ENCODE data around the gene SRSF1.

Gene SRSF1

GRCh38 chr17:58020401-58020800 lies 13.4 kb upstream of the SRSF1 start:
- Histone ChIP-seq H3K4me3 (no peak overlapping the region), H3K27ac (no peak overlapping the region)

DNA sequence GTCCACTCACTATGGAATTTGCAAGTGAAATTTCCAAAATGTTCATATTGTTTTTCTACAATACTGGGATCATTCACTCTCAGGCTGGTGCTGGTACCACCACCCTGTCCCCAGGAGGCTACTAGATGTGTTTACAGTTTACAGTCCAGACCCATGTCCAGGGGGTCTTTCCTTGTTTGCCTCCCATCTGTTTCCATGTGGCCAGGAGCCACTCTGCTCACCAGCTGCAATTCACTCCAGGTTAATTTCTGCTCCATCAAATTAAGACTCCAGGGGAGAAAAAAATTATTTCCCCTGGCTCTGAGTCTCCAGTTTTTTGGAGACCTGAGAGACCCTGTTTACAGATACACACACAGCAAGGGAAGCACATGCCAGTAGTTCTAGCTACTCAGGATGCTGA lies 12.5 kb upstream of the SRSF1 start:
- H3K4me3 ChIP-seq, result no peak overlapping the region
- H3K27ac ChIP-seq, result no peak overlapping the region

- H3K27ac ChIP-seq, result no peak overlapping the region
- no peak overlapping the region for H3K4me3 ChIP-seq
Measured at GRCh38 chr17:58019039-58019438, 12.0 kb upstream of the SRSF1 start.

DNA sequence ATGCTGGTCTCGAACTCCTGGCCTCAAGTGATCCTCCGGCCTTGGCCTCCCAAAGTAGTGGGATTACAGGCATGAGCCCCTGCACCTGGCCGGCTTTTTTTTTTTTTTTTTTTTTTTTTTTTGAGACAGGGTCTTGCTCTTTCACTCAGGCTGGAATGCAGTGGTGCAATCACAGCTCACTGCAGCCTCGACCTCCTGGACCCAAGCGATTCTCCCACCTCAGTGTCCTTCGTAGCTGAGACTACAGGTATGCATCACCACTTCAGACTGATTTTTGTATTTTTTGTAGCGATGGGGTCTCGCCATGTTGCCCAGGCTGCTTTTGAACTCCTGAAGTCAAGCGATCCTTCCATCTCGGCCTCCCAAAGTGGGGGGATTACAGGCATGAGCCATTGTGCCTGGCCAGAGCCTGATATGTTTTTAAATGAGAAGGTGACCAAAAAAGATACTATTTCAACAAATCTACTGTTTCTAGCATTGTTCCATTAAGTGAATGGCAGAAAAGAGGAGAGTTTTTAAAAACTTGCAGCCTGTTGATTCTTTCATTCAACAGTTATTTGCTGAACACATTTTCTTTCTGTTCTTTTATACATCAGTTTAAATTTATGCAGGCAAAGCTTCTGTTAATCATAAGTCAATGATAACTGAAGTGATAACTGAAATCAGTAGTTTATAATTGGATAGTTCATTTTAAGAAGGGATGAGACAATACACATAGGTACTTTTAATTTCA lies 3.2 kb upstream of the SRSF1 start:
- H3K4me3 ChIP-seq, result no peak overlapping the region
- H3K27ac ChIP-seq, result no peak overlapping the region

- peak overlapping the region; percentile 79 to 98 (median 92) for H3K4me3 ChIP-seq
- peak overlapping the region in 20 of 21 experiments; percentile 4 to 98 (median 97) for H3K27ac ChIP-seq
Measured at GRCh38 chr17:58007781-58008706, 998 bp upstream of the SRSF1 start.

DNA sequence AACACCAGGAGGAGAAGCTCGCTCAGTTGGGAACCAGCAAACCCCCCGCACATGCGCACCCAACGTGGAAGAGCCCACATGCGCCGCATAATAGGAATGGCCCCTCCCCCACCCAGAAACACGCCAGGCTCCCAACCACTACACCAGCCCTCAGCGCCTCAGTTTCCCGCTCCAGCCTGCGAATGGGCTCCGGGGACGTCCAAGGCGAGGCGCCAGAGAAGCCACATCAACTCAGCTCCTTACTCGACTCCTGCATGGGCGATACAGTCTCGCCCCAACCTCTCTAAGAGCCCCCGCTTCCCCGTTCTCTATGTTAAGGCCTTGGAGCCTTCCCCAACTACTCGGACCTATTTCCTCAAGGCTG lies 504 bp downstream of the SRSF1 start:
- Histone ChIP-seq H3K27ac (peak overlapping the region; percentile 67 to 98 (median 97)), H3K4me3 (peak overlapping the region; percentile 79 to 98 (median 92))

DNA sequence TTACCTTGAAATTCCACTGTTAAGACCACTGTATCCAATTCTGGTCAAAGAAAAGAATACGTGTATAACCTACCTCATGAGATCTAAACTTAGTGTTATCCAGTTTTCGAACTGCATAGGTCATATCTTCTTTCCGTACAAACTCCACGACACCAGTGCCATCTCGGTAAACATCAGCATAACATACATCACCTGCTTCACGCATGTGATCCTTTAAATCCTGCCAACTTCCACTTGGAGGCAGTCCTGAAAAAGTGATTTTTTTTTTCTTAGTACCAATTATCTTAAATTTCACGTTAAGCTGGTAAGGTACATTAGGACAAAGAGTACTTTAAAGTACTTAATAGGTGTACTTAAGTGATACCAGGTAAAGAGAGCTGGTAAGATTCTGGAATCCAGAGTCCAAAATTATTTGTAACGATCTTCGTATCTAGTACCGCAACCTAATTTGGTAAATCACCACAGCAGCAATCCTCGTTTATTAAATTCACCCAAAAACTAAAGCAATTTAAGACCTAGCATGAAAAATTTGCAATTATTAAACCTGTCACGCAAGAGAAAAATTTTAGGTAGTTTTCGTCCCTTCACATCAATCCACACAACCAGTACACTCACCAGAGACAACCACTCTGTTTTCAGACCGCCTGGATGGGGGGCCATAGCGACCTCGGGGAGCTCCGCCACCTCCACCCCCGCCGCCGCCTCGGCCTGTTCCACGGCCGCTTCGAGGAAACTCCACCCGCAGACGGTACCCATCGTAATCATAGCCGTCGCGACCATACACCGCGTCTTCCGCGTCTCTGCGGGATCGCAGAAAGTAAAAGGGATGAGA lies 1.1 kb downstream of the SRSF1 start:
- Histone ChIP-seq H3K27ac (peak overlapping the region; percentile 67 to 98 (median 97)), H3K4me3 (peak overlapping the region; percentile 79 to 98 (median 92))

DNA sequence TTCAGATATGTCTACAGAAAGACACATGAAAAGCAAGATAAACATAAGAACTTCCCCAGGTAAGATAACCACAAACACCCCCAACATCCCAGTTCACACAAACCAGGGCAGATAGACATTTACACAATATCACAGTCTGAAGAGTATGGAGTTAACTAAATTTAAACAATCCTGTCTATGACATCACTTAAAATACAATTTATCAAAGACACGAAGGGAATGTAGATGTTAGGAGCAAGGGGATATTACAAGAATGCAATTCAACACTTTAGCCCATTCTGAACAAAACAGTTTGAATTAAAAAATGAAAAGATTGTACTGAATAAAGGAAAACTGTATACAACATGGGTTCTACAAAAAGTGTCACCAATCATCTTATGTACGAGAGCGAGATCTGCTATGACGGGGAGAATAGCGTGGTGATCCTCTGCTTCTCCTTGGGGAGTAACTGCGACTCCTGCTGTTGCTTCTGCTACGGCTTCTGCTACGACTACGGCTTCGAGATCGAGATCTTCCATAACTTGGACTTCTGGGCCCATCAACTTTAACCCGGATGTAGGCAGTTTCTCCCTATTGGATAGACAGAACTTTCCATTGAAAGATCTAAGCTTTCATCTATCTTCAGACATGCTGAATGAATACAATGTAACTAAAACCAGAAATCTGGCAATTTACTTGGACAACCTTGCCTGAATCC lies 1.9 kb downstream of the SRSF1 start:
- Histone ChIP-seq H3K4me3 (peak overlapping the region; percentile 79 to 98 (median 92)), H3K27ac (peak overlapping the region in 3 of 21 experiments; percentile 25 to 97 (median 90))

GRCh38 chr17:58004060-58004459 lies 3.0 kb downstream of the SRSF1 start:
- no peak overlapping the region for H3K4me3 ChIP-seq
- H3K27ac ChIP-seq, result no peak overlapping the region

DNA sequence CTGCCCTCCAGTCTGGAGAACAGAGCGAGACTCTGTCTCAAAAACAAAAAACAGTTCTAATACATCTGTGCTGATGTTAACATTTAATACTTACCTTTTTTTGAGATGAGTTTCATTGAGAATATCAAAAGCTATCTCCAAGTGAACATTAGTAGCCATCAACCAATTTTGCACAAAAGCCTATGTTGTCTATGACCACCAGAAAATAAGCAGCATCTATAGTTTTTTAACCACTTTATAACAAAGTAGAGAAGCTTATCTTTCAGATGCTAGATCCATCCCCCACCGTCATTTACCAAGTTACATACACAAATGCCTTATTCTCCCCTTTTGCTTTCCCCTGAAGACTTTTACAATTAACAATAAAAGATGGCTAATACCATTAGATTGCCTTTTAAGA lies 4.1 kb downstream of the SRSF1 start:
- H3K4me3 ChIP-seq, result no peak overlapping the region
- H3K27ac ChIP-seq, result no peak overlapping the region

- no peak overlapping the region for H3K4me3 ChIP-seq
- no peak overlapping the region for H3K27ac ChIP-seq
Measured at GRCh38 chr17:58002154-58002948, 4.7 kb downstream of the SRSF1 start.

GRCh38 chr17:58001461-58002124 lies 5.5 kb downstream of the SRSF1 start:
- no peak overlapping the region for H3K27ac ChIP-seq
- no peak overlapping the region for H3K4me3 ChIP-seq

DNA sequence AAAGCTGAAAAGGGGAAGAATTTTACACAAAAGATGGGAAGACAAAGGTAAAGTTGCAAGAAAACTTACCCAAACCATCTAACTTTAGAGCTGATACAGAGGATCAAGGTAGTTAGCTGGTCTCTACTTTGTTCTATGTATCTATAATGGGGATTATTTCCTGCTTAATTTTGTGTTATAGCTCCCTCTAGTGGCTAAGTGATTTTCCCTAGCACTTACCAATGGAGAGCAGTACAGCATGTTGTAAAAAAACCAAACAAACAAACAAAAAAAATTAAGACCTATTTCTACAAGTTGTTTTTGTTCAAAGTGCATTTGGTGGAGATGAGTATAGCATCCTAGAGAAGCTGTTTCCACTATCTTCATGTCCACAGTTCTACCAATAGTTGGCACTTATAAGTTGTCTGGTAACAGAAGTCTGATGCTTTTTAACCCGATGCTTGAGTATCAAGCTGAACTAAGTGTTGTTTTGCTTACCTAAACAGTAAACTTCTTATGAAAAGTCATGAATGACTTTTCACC lies 7.5 kb downstream of the SRSF1 start:
- H3K4me3 ChIP-seq, result no peak overlapping the region
- H3K27ac ChIP-seq, result no peak overlapping the region

DNA sequence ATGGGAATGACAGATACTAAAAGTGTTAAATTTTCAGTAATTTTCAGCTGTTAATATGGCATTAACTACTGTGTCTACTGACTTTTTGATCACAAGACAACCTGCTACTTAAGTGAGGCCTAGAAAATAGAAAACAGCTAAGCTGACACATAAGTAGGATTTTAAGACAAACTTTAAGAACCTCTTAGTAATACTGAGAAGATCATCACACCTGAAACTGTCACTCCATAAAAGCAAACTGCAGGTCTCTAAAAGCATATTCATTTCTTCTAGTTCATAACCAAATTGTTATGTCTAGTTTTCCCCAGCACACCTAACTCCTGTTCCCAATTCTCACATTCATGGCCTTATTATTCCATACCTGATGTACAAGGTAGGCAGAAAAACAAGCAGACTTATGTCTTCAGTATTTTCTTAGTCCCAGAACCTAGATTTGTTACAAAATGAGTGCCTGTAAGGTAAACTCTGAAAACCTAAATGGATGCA lies 8.0 kb downstream of the SRSF1 start:
- Histone ChIP-seq H3K4me3 (no peak overlapping the region), H3K27ac (no peak overlapping the region)

DNA sequence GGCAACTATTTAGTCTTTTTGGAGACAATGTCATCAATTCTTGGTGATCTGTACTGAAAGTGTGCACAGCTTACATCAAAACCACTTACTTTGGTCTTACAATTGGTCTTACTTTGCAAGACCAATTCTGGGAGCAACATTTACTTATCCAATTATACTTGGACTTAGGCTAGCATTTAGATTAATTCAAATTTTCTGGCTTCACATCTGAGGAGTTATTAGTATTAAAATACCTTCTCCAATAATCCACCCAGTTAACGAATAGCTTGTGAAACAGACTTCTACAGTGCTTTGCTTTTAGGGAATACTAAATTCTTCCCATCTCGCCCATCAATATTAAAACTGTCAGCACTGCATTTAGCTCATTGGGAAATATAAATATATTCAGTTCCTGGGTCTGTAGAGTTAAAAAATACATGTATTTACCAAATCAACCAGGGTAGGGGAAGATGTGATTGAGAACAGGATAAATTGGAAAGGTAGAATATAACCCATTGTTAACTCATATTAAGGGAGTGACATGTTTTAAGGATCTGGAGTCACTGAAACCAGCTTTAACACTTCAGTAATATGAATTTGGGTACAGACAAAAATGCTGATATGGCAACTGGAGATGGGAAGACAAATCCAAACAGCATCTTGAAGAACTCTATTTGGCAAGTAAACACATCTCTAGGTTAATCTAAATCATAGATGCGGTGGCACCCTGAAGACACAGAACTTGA lies 9.8 kb downstream of the SRSF1 start:
- no peak overlapping the region for H3K4me3 ChIP-seq
- no peak overlapping the region for H3K27ac ChIP-seq

- Histone ChIP-seq H3K27ac (peak overlapping the region in 4 of 21 experiments; percentile 6 to 44 (median 28)), H3K4me3 (no peak overlapping the region)
Measured at GRCh38 chr17:57995076-57995956, 11.7 kb downstream of the SRSF1 start.

Data from skin epidermis (tissue), 12 donors.